H1 (cell line): Measurements from ENCODE around the gene ZNF283. TPM values are rescaled to one million over a fixed set of nuclear protein-coding genes. Genes with fewer than 3 reads are reported as not detected.

Source experiments
- CTCF ChIA-PET: fragments of 300-600 bp; sonication (Branson Sonifier 250); formaldehyde crosslinking; loops from one replicate; lab custom pipeline; 2021; ENCODE audit not compliant: partially characterized antibody; lab: Charles Lee
- POLR2A ChIA-PET: fragments of 300-600 bp; sonication (Branson Sonifier 250); formaldehyde crosslinking; loops from one replicate; lab custom pipeline; 2021; ENCODE audit warnings: inconsistent platforms; ENCODE audit not compliant: partially characterized antibody; lab: Charles Lee
- DNase-seq, 2 experiments: peaks; one replicate each; pipeline versions ENCODE4 v3.0.0 to v3.0.0-alpha.2; 2010 to 2022; ENCODE audit warnings: low spot score in 2 of 2, low read depth in 1 of 2, mixed read lengths in 1 of 2
- FAIRE-seq: peaks from 2 replicates; lab custom pipeline; 2011; peaks lifted over from hg19 to GRCh38; lab: Jason Lieb, UNC
- H2AFZ ChIP-seq: 2 replicates; pipeline ENCODE4 v1.8.1; 2012; ENCODE audit warnings: low read length, inconsistent platforms
- H2AK5ac ChIP-seq: 2 replicates; pipeline ENCODE4 v1.6.1; 2013; ENCODE audit warnings: low read depth, low read length
- H2BK120ac ChIP-seq: replicated peaks from 2 replicates; pipeline ENCODE3; 2013; ENCODE audit warnings: low read depth, low read length, inconsistent platforms
- H2BK12ac ChIP-seq: 2 replicates; pipeline ENCODE4 v1.6.1; 2013; ENCODE audit warnings: low read depth, low read length
- H2BK15ac ChIP-seq: 2 replicates; pipeline ENCODE4 v1.6.1; 2013; ENCODE audit warnings: low read length
- H2BK20ac ChIP-seq: 2 replicates; pipeline ENCODE4 v1.6.1; 2013; ENCODE audit warnings: low read length
- H2BK5ac ChIP-seq: 2 replicates; pipeline ENCODE4 v1.6.1; 2013; ENCODE audit warnings: low read depth, low read length
- H3K14ac ChIP-seq: 2 replicates; pipeline ENCODE4 v1.6.1; 2013; ENCODE audit warnings: inconsistent platforms; ENCODE audit not compliant: insufficient read length
- H3K18ac ChIP-seq: 2 replicates; pipeline ENCODE4 v1.6.1; 2013; ENCODE audit warnings: low read length; ENCODE audit errors: extremely low read depth
- H3K23ac ChIP-seq: 2 replicates; pipeline ENCODE4 v1.6.1; 2013; ENCODE audit warnings: inconsistent platforms; ENCODE audit not compliant: insufficient read length
- H3K23me2 ChIP-seq: 2 replicates; pipeline ENCODE4 v1.6.1; 2013; ENCODE audit warnings: low read depth, low read length
- H3K27ac ChIP-seq: 2 replicates; pipeline ENCODE4 v1.6.1; 2011; ENCODE audit warnings: low read depth, low read length, inconsistent platforms
- H3K27me3 ChIP-seq, 4 experiments: replicated peaks in 1 of 4; 1 replicate in 1 of 4; 2 replicates in 3 of 4; pipeline versions ENCODE4 v1.6.1 to v1.8.1; 2011 to 2013; ENCODE audit warnings: low read length in 3 of 4, mild to moderate bottlenecking in 3 of 4, inconsistent platforms in 2 of 4, mixed read lengths in 2 of 4, moderate library complexity in 1 of 4; ENCODE audit not compliant: control insufficient read depth in 3 of 4, insufficient read depth in 3 of 4; ENCODE audit errors: extremely low read depth in 1 of 4
- H3K36me3 ChIP-seq, 4 experiments: 2 replicates each; pipeline versions ENCODE4 v1.6.1 to v1.8.1; 2011 to 2013; ENCODE audit warnings: mild to moderate bottlenecking in 4 of 4, low read length in 3 of 4, moderate library complexity in 2 of 4, control low read depth in 1 of 4, inconsistent platforms in 1 of 4; ENCODE audit not compliant: insufficient read depth in 4 of 4, control insufficient read depth in 2 of 4
- H3K4ac ChIP-seq: replicated peaks from 2 replicates; pipeline ENCODE3; 2013; ENCODE audit warnings: low read length, low read depth, mixed read lengths, inconsistent platforms; ENCODE audit not compliant: insufficient read length
- H3K4me1 ChIP-seq, 4 experiments: replicated peaks in 1 of 4; 1 replicate in 1 of 4; 2 replicates in 3 of 4; pipeline versions ENCODE4 v1.6.1 to v1.8.1; 2011 to 2013; ENCODE audit warnings: low read length in 3 of 4, inconsistent platforms in 2 of 4, mixed read lengths in 1 of 4; ENCODE audit not compliant: insufficient read depth in 4 of 4, control insufficient read depth in 3 of 4
- H3K4me2 ChIP-seq, 2 experiments: 2 replicates each; pipeline versions ENCODE4 v1.6.1 to v1.8.1; 2011 to 2013; ENCODE audit warnings: low read depth in 2 of 2, low read length in 2 of 2, control low read depth in 1 of 2, inconsistent platforms in 1 of 2, mild to moderate bottlenecking in 1 of 2; ENCODE audit not compliant: insufficient read depth in 1 of 2
- H3K4me3 ChIP-seq, 4 experiments: fragments of 200-600, 300-600 bp in 1 of 4; sonication (generic), shearing (Covaris generic), sonication (Bioruptor Twin) in 1 of 4; 2 replicates each; pipeline versions ENCODE4 v1.5.1 to v1.8.1; 2011 to 2016; ENCODE audit warnings: low read length in 4 of 4, low read depth in 3 of 4, control low read depth in 2 of 4, inconsistent platforms in 2 of 4, mild to moderate bottlenecking in 2 of 4, mixed read lengths in 1 of 4, moderate library complexity in 1 of 4; ENCODE audit not compliant: insufficient read depth in 2 of 4; ENCODE audit errors: extremely low read depth in 1 of 4
- H3K56ac ChIP-seq: replicated peaks from 2 replicates; pipeline ENCODE3; 2013; ENCODE audit warnings: low read depth, mild to moderate bottlenecking, mixed read lengths, low read length, inconsistent platforms; ENCODE audit not compliant: insufficient read length
- H3K79me1 ChIP-seq: 2 replicates; pipeline ENCODE4 v1.6.1; 2013; ENCODE audit warnings: low read depth, low read length, control low read depth
- H3K79me2 ChIP-seq, 2 experiments: 2 replicates each; pipeline versions ENCODE4 v1.6.1 to v1.8.1; 2012 to 2013; ENCODE audit warnings: low read length in 2 of 2, mild to moderate bottlenecking in 2 of 2, inconsistent platforms in 1 of 2; ENCODE audit not compliant: insufficient read depth in 2 of 2, control insufficient read depth in 1 of 2
- H3K9ac ChIP-seq, 4 experiments: replicated peaks in 1 of 4; 1 replicate in 1 of 4; 2 replicates in 3 of 4; pipeline versions ENCODE4 v1.6.1 to v1.8.1; 2011 to 2013; ENCODE audit warnings: low read depth in 3 of 4, low read length in 3 of 4, control low read depth in 2 of 4, mild to moderate bottlenecking in 2 of 4, moderate library complexity in 2 of 4, inconsistent platforms in 1 of 4; ENCODE audit errors: extremely low read depth in 1 of 4
- H3K9me3 ChIP-seq, 2 experiments: 2 replicates each; pipeline versions ENCODE4 v1.6.1 to v1.8.1; 2012 to 2013; ENCODE audit warnings: mild to moderate bottlenecking in 2 of 2, moderate library complexity in 2 of 2, control low read depth in 1 of 2, inconsistent platforms in 1 of 2, low read depth in 1 of 2, low read length in 1 of 2, mixed read lengths in 1 of 2; ENCODE audit not compliant: insufficient read depth in 2 of 2
- H4K20me1 ChIP-seq, 2 experiments: replicated peaks in 1 of 2; 2 replicates each; pipeline versions ENCODE3 to v1.8.1; 2011 to 2013; ENCODE audit warnings: inconsistent platforms in 2 of 2, low read length in 2 of 2, mild to moderate bottlenecking in 1 of 2; ENCODE audit not compliant: insufficient read depth in 2 of 2, control insufficient read depth in 1 of 2
- H4K5ac ChIP-seq: 2 replicates; pipeline ENCODE4 v1.6.1; 2013; ENCODE audit warnings: low read length, low read depth, mixed read lengths, inconsistent platforms; ENCODE audit not compliant: insufficient read length
- H4K8ac ChIP-seq: 2 replicates; pipeline ENCODE4 v1.8.0; 2013; ENCODE audit warnings: mild to moderate bottlenecking, moderate library complexity, low read length, inconsistent platforms; ENCODE audit not compliant: insufficient read depth; ENCODE audit errors: extremely low read depth
- H4K91ac ChIP-seq: replicated peaks from 2 replicates; pipeline ENCODE3; 2013; ENCODE audit warnings: low read length, mixed read lengths, inconsistent platforms; ENCODE audit not compliant: insufficient read length
- EGR1 ChIP-seq: IDR thresholded peaks from 2 replicates; pipeline ENCODE4 v1.6.1; 2011; ENCODE audit warnings: low read depth, low read length, borderline replicate concordance
- EP300 ChIP-seq, 2 experiments: IDR thresholded peaks; 1 replicate in 1 of 2; 2 replicates in 1 of 2; pipeline ENCODE4 v1.6.1; 2011 to 2012; ENCODE audit warnings: low read depth in 2 of 2, low read length in 2 of 2, mild to moderate bottlenecking in 2 of 2, borderline replicate concordance in 1 of 2, inconsistent platforms in 1 of 2, moderate library complexity in 1 of 2
- PHF8 ChIP-seq: fragments of 200-600 bp; sonication (generic); conservative IDR thresholded peaks from 2 replicates; pipeline ENCODE4 v1.7.1; 2012; ENCODE audit warnings: low read depth, mild to moderate bottlenecking, inconsistent platforms, low read length, moderate library complexity
- POLR2A ChIP-seq, 2 experiments: IDR thresholded peaks; 1 replicate in 1 of 2; 2 replicates in 1 of 2; pipeline ENCODE4 v1.6.1; 2011; ENCODE audit warnings: low read depth in 2 of 2, low read length in 2 of 2, mild to moderate bottlenecking in 2 of 2; ENCODE audit errors: control extremely low read depth in 1 of 2
- RFX5 ChIP-seq: IDR thresholded peaks from 2 replicates; pipeline ENCODE4 v1.6.1; 2011; ENCODE audit warnings: low read depth, low read length, improper control_type of control experiment, borderline replicate concordance
- SAP30 ChIP-seq: fragments of 300-600 bp; sonication (generic); IDR thresholded peaks from 2 replicates; pipeline ENCODE4 v1.7.1; 2012; ENCODE audit warnings: low read length, moderate library complexity, mild to moderate bottlenecking, inconsistent platforms; ENCODE audit not compliant: insufficient read depth, insufficient replicate concordance
- SIX5 ChIP-seq: IDR thresholded peaks from 2 replicates; pipeline ENCODE4 v1.6.1; 2011; ENCODE audit warnings: mild to moderate bottlenecking, low read depth, low read length
- SP2 ChIP-seq: IDR thresholded peaks from 2 replicates; pipeline ENCODE4 v1.6.1; 2012; ENCODE audit warnings: mild to moderate bottlenecking, low read length, inconsistent platforms
- WGBS, 2 experiments: shearing (Covaris generic) in 1 of 2; methylation state at CpG; one replicate each; pipeline versions ENCODE4 v1.1.6 to v1.1.7; 2013 to 2015; ENCODE audit warnings: low lambda C conversion rate in 2 of 2, mixed read lengths in 2 of 2, inconsistent platforms in 1 of 2, low coverage in 1 of 2, missing lambda C conversion rate in 1 of 2; ENCODE audit not compliant: insufficient replicate concordance in 2 of 2, insufficient coverage in 1 of 2, insufficient read length in 1 of 2; ENCODE audit errors: extremely low coverage in 1 of 2, missing lambda C conversion rate in 1 of 2; 5-methylcytosine and 5-hydroxymethylcytosine counted together
- polyA plus RNA-seq, 7 experiments: library from polyadenylated mRNA; depleted of rRNA in 3 of 7; stranded (reverse) in 5 of 7; unstranded in 2 of 7; fragments of >200 nt in 5 of 7; fragments of 200-250 nt in 2 of 7; gene quantifications; 1 replicate in 5 of 7; 2 replicates in 1 of 7; 4 replicates in 1 of 7; pipeline versions ENCODE4 v1.2.1 to v1.2.3, GENCODE V29; 2011 to 2013; ENCODE audit warnings: missing spikeins in 2 of 7, mixed read lengths in 2 of 7
- total RNA-seq: library from RNA; stranded (reverse); fragmentation: NEBNext Ultra II Directional; extraction: Animal tissue kit (Norgen Biotek cat#: 25700); gene quantifications from 2 replicates; pipeline ENCODE4 v1.2.1, GENCODE V29; 2021
- TF ChIP-seq, protein P1 (sequence below): IDR thresholded peaks from 2 replicates; pipeline ENCODE4 v1.6.1; 2012; ENCODE audit warnings: inconsistent platforms
- TF ChIP-seq, protein P2 (sequence below): IDR thresholded peaks from 2 replicates; pipeline ENCODE4 v1.6.1; 2011; ENCODE audit warnings: low read depth, mild to moderate bottlenecking, low read length; ENCODE audit not compliant: insufficient read depth

Gene ZNF283
- total and polyA plus RNA-seq, 2 of the 8 experiments (the other 6 are each of a cell fraction or from before 2014, with no cell fraction given), result 1.1 to 4.3 TPM

DNA sequence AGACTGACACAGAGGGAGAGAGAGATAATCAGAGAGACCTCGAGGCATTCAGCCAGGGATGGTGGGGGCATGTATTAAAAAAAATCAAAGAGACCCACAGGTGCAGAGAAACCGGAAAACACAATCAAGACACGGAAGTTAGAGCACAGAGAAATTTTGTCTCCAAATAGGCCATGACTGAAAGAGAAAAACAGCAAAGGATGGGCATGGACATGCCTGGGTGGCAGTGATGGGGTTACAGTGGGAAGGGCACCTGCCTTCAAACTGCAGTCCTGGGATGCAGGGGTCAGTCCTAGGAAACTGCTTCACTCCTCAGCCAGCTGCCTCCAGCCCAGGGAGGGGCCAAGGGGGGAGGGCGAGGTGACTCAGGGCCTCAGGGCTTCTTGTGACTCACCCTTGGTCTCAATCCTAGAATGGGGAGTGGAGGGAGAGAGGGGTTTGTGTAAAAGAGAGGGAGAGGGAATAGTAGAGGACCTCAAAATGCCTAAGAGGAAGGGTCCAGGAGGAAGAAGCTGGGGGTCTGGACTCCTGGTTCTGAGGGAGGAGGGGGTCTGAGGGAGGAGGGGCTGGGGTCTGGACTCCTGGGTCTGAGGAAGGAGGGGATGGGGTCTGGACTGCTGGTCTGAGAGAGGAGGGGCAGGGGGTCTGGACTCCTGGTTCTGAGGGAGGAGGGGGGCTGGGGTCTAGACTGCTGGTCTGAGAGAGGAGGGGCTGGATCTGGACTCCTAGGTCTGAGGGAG, 42.7 kb upstream of the ZNF283 start:
- H3K79me1 ChIP-seq, result no peaks in the 10 kb centered on the region; the same call in 1 of the 2 replicates
- no peak overlapping the region for H3K4me3 ChIP-seq
- H2AFZ ChIP-seq, result no peak overlapping the region
- H3K18ac ChIP-seq, result no peak overlapping the region; the same call in 1 of the 2 replicates
- H2BK5ac ChIP-seq, result no peak overlapping the region
- no peak overlapping the region for H3K23ac ChIP-seq
- H2BK120ac ChIP-seq, result no peak overlapping the region
- WGBS, 2 experiments, result 85% methylated on average over 4 of the region's 4 CpGs; no CpG with 5 or more reads in 1 of the 2 experiments
- H3K4me1 ChIP-seq, result peaks cover 0 to 6% (median 2%) of the 10 kb centered on the region in 4 experiments; a peak in 5 of 7 replicates
- no peak overlapping the region for H3K4me2 ChIP-seq
- H2BK12ac ChIP-seq, result 0 out of 2 replicates have a peak overlapping the region, but pooled peaks have one; percentile 23
- H3K14ac ChIP-seq, result no peak overlapping the region
- H2BK15ac ChIP-seq, result no peak overlapping the region
- ChIA-PET CTCF (interaction anchor here (0.6 to 37.0 kb wide), 8 partner anchors 8 to 106 kb away, joined by 3 to 703 read pairs (median 4); partner anchors contain the start of genes IRGC and SMG9), POLR2A (interaction anchor here (0.7 to 1.0 kb wide), 2 partner anchors 18 to 22 kb away, joined by 3 to 4 read pairs; no protein-coding TSS in a partner anchor)
- no peaks in the 10 kb centered on the region for H3K9me3 ChIP-seq
- DNase-seq (no peak), FAIRE-seq (no peak)
- no peak overlapping the region for H2BK20ac ChIP-seq
- H4K8ac ChIP-seq, result no peak overlapping the region
- no peak overlapping the region for H4K5ac ChIP-seq
- H3K79me2 ChIP-seq, result no peaks in the 10 kb centered on the region
- no peak overlapping the region for H3K56ac ChIP-seq
- H3K27ac ChIP-seq, result no peak overlapping the region
- H3K4ac ChIP-seq, result no peak overlapping the region
- no peaks in the 10 kb centered on the region; a peak in 1 of 7 replicates for H3K27me3 ChIP-seq
- no peaks in the 10 kb centered on the region for H3K36me3 ChIP-seq
- no peak overlapping the region for H2AK5ac ChIP-seq
- no peak overlapping the region for H4K91ac ChIP-seq
- H3K23me2 ChIP-seq, result 0 out of 2 replicates have a peak, but pooled peaks cover 2% of the 10 kb centered on the region
- peaks cover 0 to 4% of the 10 kb centered on the region in 2 experiments for H4K20me1 ChIP-seq
- H3K9ac ChIP-seq, result no peak overlapping the region
- TF ChIP-seq RFX5 (no peak), SAP30 (no peak), POLR2A (IDR thresholded peaks at IDR 0.05; ENCODE audit: control extremely low read depth in 1 of 2, low read depth in 2 of 2, low read length in 2 of 2) (no peak), PHF8 (no peak), SP2 (no peak), SIX5 (no peak), EGR1 (no peak), EP300 (IDR thresholded peaks at IDR 0.05; ENCODE audit: borderline replicate concordance in 1 of 2, low read depth in 2 of 2, low read length in 2 of 2) (no peak)
- TF ChIP-seq, protein P1, sequence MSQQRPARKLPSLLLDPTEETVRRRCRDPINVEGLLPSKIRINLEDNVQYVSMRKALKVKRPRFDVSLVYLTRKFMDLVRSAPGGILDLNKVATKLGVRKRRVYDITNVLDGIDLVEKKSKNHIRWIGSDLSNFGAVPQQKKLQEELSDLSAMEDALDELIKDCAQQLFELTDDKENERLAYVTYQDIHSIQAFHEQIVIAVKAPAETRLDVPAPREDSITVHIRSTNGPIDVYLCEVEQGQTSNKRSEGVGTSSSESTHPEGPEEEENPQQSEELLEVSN, result no peak
- TF ChIP-seq, protein P2, sequence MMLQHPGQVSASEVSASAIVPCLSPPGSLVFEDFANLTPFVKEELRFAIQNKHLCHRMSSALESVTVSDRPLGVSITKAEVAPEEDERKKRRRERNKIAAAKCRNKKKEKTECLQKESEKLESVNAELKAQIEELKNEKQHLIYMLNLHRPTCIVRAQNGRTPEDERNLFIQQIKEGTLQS, result no peak
